IMR-90 (cell line): ENCODE results near the gene ISOC2. TPM values are rescaled to one million over a fixed set of nuclear protein-coding genes. Genes with fewer than 3 reads are reported as not detected.

Experiments used
- ATAC-seq: fragments of 200-7000 bp; cut with Tn5 transposase; 2 replicates; pipeline ENCODE4 v1.9.1; 2020; ENCODE audit warnings: low read depth, mild to moderate bottlenecking, moderate library complexity
- BruUV-seq: library from RNA; stranded (reverse); fragments of 400-500 nt; replicated peaks from 2 replicates; lab custom pipeline; 2021; lab: Mats Ljungman, UMichigan
- CTCF ChIA-PET: fragments of 300-600 bp; formaldehyde crosslinking; extraction: SDS; loops from one replicate; lab custom pipeline; 2021; ENCODE audit warnings: antibody characterized with exemption; lab: Yijun Ruan, JAX
- POLR2A ChIA-PET: fragments of 300-600 bp; sonication (Branson Sonifier 250); formaldehyde crosslinking; loops from one replicate; lab custom pipeline; 2022; ENCODE audit warnings: antibody characterized with exemption; ENCODE audit not compliant: unreplicated experiment; lab: Charles Lee
- DNase-seq: peaks from one replicate; pipeline ENCODE4 v3.0.0; 2013
- H2AFZ ChIP-seq: replicated peaks from 2 replicates; pipeline ENCODE3; 2013; ENCODE audit warnings: low read length, mild to moderate bottlenecking; ENCODE audit not compliant: poor library complexity
- H2AK5ac ChIP-seq: 2 replicates; pipeline ENCODE4 v1.6.1; 2013; ENCODE audit warnings: low read depth, low read length, inconsistent platforms
- H2AK9ac ChIP-seq: replicated peaks from 2 replicates; pipeline ENCODE3; 2013; ENCODE audit warnings: mild to moderate bottlenecking, low read depth, low read length, moderate library complexity; ENCODE audit not compliant: poor library complexity
- H2BK120ac ChIP-seq: 2 replicates; pipeline ENCODE4 v1.6.1; 2013; ENCODE audit warnings: low read depth, low read length, inconsistent platforms
- H2BK15ac ChIP-seq: 3 replicates; pipeline ENCODE4 v1.6.1; 2013; ENCODE audit warnings: low read depth, low read length, inconsistent platforms
- H2BK20ac ChIP-seq: 2 replicates; pipeline ENCODE4 v1.6.1; 2013; ENCODE audit warnings: low read depth, mild to moderate bottlenecking, inconsistent platforms, low read length, moderate library complexity
- H2BK5ac ChIP-seq: 2 replicates; pipeline ENCODE4 v1.6.1; 2013; ENCODE audit warnings: mild to moderate bottlenecking, low read depth, low read length, inconsistent platforms; ENCODE audit not compliant: poor library complexity, severe bottlenecking
- H3K14ac ChIP-seq: replicated peaks from 2 replicates; pipeline ENCODE4 v1.6.1; 2013; ENCODE audit warnings: low read depth, low read length, inconsistent platforms
- H3K18ac ChIP-seq: 2 replicates; pipeline ENCODE4 v1.6.1; 2013; ENCODE audit warnings: low read depth, low read length, control low read depth
- H3K23ac ChIP-seq: 2 replicates; pipeline ENCODE4 v1.6.1; 2013; ENCODE audit warnings: low read depth, low read length, inconsistent platforms
- H3K27ac ChIP-seq: 2 replicates; pipeline ENCODE4 v1.5.1; 2013; ENCODE audit warnings: mild to moderate bottlenecking, control low read depth, low read length; ENCODE audit not compliant: insufficient read depth
- H3K27me3 ChIP-seq: 2 replicates; pipeline ENCODE4 v1.6.1; 2013; ENCODE audit warnings: low read length; ENCODE audit not compliant: control insufficient read depth, insufficient read depth
- H3K36me3 ChIP-seq: 2 replicates; pipeline ENCODE4 v1.6.1; 2013; ENCODE audit warnings: low read length, mixed read lengths; ENCODE audit not compliant: control insufficient read depth, insufficient read depth
- H3K4ac ChIP-seq: 2 replicates; pipeline ENCODE4 v1.6.1; 2013; ENCODE audit warnings: low read depth, low read length, inconsistent platforms
- H3K4me1 ChIP-seq: 2 replicates; pipeline ENCODE4 v1.6.1; 2013; ENCODE audit warnings: low read length, mixed read lengths; ENCODE audit not compliant: control insufficient read depth, insufficient read depth
- H3K4me2 ChIP-seq: 2 replicates; pipeline ENCODE4 v1.6.1; 2013; ENCODE audit warnings: low read depth, mild to moderate bottlenecking, control low read depth, low read length, moderate library complexity
- H3K4me3 ChIP-seq: 2 replicates; pipeline ENCODE4 v1.5.1; 2013; ENCODE audit warnings: low read depth, mild to moderate bottlenecking, control low read depth, low read length, moderate library complexity; ENCODE audit not compliant: insufficient read depth
- H3K56ac ChIP-seq: 2 replicates; pipeline ENCODE4 v1.6.1; 2013; ENCODE audit warnings: low read length, inconsistent platforms; ENCODE audit not compliant: insufficient read depth; ENCODE audit errors: extremely low read depth
- H3K79me1 ChIP-seq, 2 experiments: 2 replicates each; pipeline ENCODE4 v1.6.1; 2013; ENCODE audit warnings: low read length in 2 of 2, inconsistent platforms in 1 of 2, low read depth in 1 of 2
- H3K9ac ChIP-seq: 2 replicates; pipeline ENCODE4 v1.6.1; 2013; ENCODE audit warnings: low read depth, low read length, control low read depth
- H3K9me1 ChIP-seq: 2 replicates; pipeline ENCODE4 v1.6.1; 2013; ENCODE audit warnings: low read length, inconsistent platforms; ENCODE audit not compliant: insufficient read depth
- H3K9me3 ChIP-seq: 2 replicates; pipeline ENCODE4 v1.6.1; 2013; ENCODE audit warnings: low read length; ENCODE audit not compliant: control insufficient read depth, insufficient read depth
- H4K20me1 ChIP-seq: 2 replicates; pipeline ENCODE4 v1.6.1; 2013; ENCODE audit warnings: low read length, inconsistent platforms; ENCODE audit not compliant: insufficient read depth
- H4K5ac ChIP-seq: 2 replicates; pipeline ENCODE4 v1.6.1; 2013; ENCODE audit warnings: mild to moderate bottlenecking, low read depth, low read length, control low read depth
- H4K8ac ChIP-seq, 2 experiments: 2 replicates each; pipeline ENCODE4 v1.6.1; 2013; ENCODE audit warnings: low read depth in 2 of 2, low read length in 2 of 2, control low read depth in 1 of 2, inconsistent platforms in 1 of 2
- H4K91ac ChIP-seq: 2 replicates; pipeline ENCODE4 v1.6.1; 2013; ENCODE audit warnings: low read depth, low read length, inconsistent platforms; ENCODE audit not compliant: insufficient read depth
- CEBPB ChIP-seq: IDR thresholded peaks from 2 replicates; pipeline ENCODE4 v1.6.1; 2012; ENCODE audit warnings: low read depth, low read length, improper control_type of control experiment
- MAFK ChIP-seq: IDR thresholded peaks from 2 replicates; pipeline ENCODE4 v1.6.1; 2012; ENCODE audit warnings: low read depth, low read length, improper control_type of control experiment
- MAZ ChIP-seq: IDR thresholded peaks from 2 replicates; pipeline ENCODE4 v1.6.1; 2012; ENCODE audit warnings: low read depth, mild to moderate bottlenecking, low read length, improper control_type of control experiment, moderate library complexity, borderline replicate concordance
- MXI1 ChIP-seq: IDR thresholded peaks from 2 replicates; pipeline ENCODE4 v1.6.1; 2012; ENCODE audit warnings: low read depth, mild to moderate bottlenecking, low read length, moderate library complexity, borderline replicate concordance
- POLR2A ChIP-seq: IDR thresholded peaks from 2 replicates; pipeline ENCODE4 v1.6.1; 2012; ENCODE audit warnings: mild to moderate bottlenecking, low read depth, low read length
- RAD21 ChIP-seq: IDR thresholded peaks from 2 replicates; pipeline ENCODE4 v1.6.1; 2012; ENCODE audit warnings: low read length, improper control_type of control experiment
- WGBS, 2 experiments: methylation state at CpG; one replicate each; pipeline versions ENCODE4 v1.1.5 to v1.1.7; 2013; ENCODE audit warnings: missing lambda C conversion rate in 2 of 2; ENCODE audit not compliant: insufficient read length in 1 of 2; ENCODE audit errors: extremely low coverage in 2 of 2; 5-methylcytosine and 5-hydroxymethylcytosine counted together
- dilution Hi-C: fragments of 300-500 bp; cut with HindIII; formaldehyde crosslinking; loops from one replicate; pipeline ENCODE4 v1.14.3; 2018; ENCODE audit warnings: low sequenced_read_pairs; ENCODE audit not compliant: unreplicated experiment
- in situ Hi-C: fragments of 300-500 bp; cut with MboI; formaldehyde crosslinking; loops from 3 replicates; pipeline ENCODE4 v1.14.3; 2019; ENCODE audit warnings: low sequenced_read_pairs, inconsistent platforms, mixed read lengths
- intact Hi-C: fragments of 100-400 bp; cut with micrococcal nuclease; formaldehyde crosslinking; loops from 2 replicates; pipeline ENCODE4 v1.10.0; 2022
- polyA plus RNA-seq, 3 experiments: library from polyadenylated mRNA; depleted of rRNA; stranded (reverse); fragments of >200 nt; gene quantifications; 2 replicates each; pipeline ENCODE4 v1.2.3, GENCODE V29; 2012; ENCODE audit warnings: low replicate concordance in 1 of 3
- total RNA-seq: library from RNA; depleted of rRNA; stranded (reverse); fragments of >200 nt; gene quantifications from 2 replicates; pipeline ENCODE4 v1.2.3, GENCODE V29; 2012; rRNA removed
- TF ChIP-seq, protein P1 (sequence below): fragments of 150-350 bp; IDR thresholded peaks from 2 replicates; pipeline ENCODE4 v1.6.1; 2017; ENCODE audit warnings: mild to moderate bottlenecking, antibody characterized with exemption, low read length, low read depth

The ISOC2 gene
- total and polyA plus RNA-seq, 2 of the 4 experiments (the other 2 are of a cell fraction): 56.1 to 82.1 TPM

DNA sequence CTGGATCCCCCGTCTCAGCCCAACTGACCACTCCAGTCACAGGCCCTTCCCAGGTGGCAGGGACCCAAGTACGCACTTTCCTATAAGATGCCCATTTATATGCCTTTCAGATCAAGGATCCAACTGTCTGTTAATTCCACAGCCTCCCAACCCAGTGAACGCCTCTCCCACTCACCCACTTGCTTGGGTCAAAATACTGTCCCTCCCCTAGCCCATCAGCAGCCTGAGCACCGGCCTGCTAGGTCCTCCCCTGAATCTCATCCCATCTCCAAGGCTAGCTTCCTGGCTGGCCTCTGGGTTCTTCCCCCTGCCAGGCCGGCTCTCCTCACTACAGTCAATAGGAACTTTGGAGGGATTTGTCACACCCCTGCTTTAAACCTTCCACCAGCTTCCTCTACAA, 55.8 kb downstream of the ISOC2 start:
- H2BK20ac ChIP-seq: no peak overlapping the region
- intact Hi-C loops: loop anchor here (5.0 kb wide), 1 partner anchor 97 kb away; no protein-coding TSS in a partner anchor
- no peak overlapping the region for H2AK5ac ChIP-seq
- 87% methylated on average over 5 of the region's 5 CpGs; no CpG with 5 or more reads in 1 of the 2 experiments for WGBS, 2 experiments
- no peak overlapping the region for H4K91ac ChIP-seq
- DNase-seq (no peak), ATAC-seq (no peak)
- no peaks in the 10 kb centered on the region for H3K27me3 ChIP-seq
- H3K4ac ChIP-seq: no peak overlapping the region; the same call in 1 of the 2 replicates
- BruUV-seq: no TSS peak
- no peak overlapping the region for H3K18ac ChIP-seq
- no peak overlapping the region for H2AFZ ChIP-seq
- peak overlapping the region; percentile 98 for H3K4me2 ChIP-seq
- no peaks in the 10 kb centered on the region for H3K9me3 ChIP-seq
- H3K56ac ChIP-seq: no peak overlapping the region
- H4K8ac ChIP-seq: no peak overlapping the region
- H3K79me1 ChIP-seq: peaks cover 7 to 50% of the 10 kb centered on the region in 2 experiments
- no peak overlapping the region for H2BK15ac ChIP-seq
- 0 out of 2 replicates have a peak overlapping the region, but pooled peaks have one; percentile 40 for H3K14ac ChIP-seq
- H3K27ac ChIP-seq: no peak overlapping the region
- peaks cover 19% of the 10 kb centered on the region for H3K9me1 ChIP-seq
- H4K5ac ChIP-seq: no peak overlapping the region
- TF ChIP-seq RAD21 (no peak), MAFK (no peak), MAZ (no peak), MXI1 (no peak), POLR2A (0 out of 2 replicates have a peak, but pooled peaks have one; percentile 7), CEBPB (no peak)
- TF ChIP-seq, protein P1, sequence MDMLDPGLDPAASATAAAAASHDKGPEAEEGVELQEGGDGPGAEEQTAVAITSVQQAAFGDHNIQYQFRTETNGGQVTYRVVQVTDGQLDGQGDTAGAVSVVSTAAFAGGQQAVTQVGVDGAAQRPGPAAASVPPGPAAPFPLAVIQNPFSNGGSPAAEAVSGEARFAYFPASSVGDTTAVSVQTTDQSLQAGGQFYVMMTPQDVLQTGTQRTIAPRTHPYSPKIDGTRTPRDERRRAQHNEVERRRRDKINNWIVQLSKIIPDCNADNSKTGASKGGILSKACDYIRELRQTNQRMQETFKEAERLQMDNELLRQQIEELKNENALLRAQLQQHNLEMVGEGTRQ: no peak
- peak overlapping the region; percentile 96; the same call in 1 of the 2 replicates for H3K23ac ChIP-seq
- H2AK9ac ChIP-seq: no peak overlapping the region
- ChIA-PET POLR2A (interaction anchor here (1.0 kb wide), 1 partner anchor 104 kb away, joined by 4 read pairs; no protein-coding TSS in a partner anchor), CTCF (no interaction called here)
- H3K9ac ChIP-seq: peak overlapping the region; percentile 76
- peaks cover 55% of the 10 kb centered on the region for H4K20me1 ChIP-seq
- peaks cover 39% of the 10 kb centered on the region for H3K36me3 ChIP-seq
- dilution Hi-C loops: no loop called here
- H2BK5ac ChIP-seq: no peak overlapping the region
- H3K4me1 ChIP-seq: peaks cover 17% of the 10 kb centered on the region
- peak overlapping the region; percentile 64; the same call in 1 of the 2 replicates for H3K4me3 ChIP-seq
- in situ Hi-C loops: no loop called here
- H2BK120ac ChIP-seq: no peak overlapping the region

Other genes starting within 250 kb of the ISOC2 start
- 0.18 and 0.28 TPM in 2 replicates for gene TMEM86B, start 232.9 kb downstream of the ISOC2 start, total RNA-seq
- 2.4 TPM in 2 replicates for gene TMEM86B, start 232.9 kb downstream of the ISOC2 start, polyA plus RNA-seq (2012; rRNA removed)
- 19.9 and 20.0 TPM in 2 replicates for gene PPP6R1, start 202.6 kb downstream of the ISOC2 start, total RNA-seq
- gene PPP6R1, start 202.6 kb downstream of the ISOC2 start, polyA plus RNA-seq (2012; rRNA removed): 50.1 and 50.2 TPM in 2 replicates
- 19.7 and 21.0 TPM in 2 replicates for gene HSPBP1, start 181.5 kb downstream of the ISOC2 start, total RNA-seq
- gene HSPBP1, start 181.5 kb downstream of the ISOC2 start, polyA plus RNA-seq (2012; rRNA removed): 43.2 and 52.5 TPM in 2 replicates
- gene BRSK1, start 177.6 kb downstream of the ISOC2 start, total RNA-seq: 1.9 and 2.5 TPM in 2 replicates
- 22.3 and 31.1 TPM in 2 replicates for gene BRSK1, start 177.6 kb downstream of the ISOC2 start, polyA plus RNA-seq (2012; rRNA removed)
- gene TMEM150B, start 136.3 kb downstream of the ISOC2 start, total RNA-seq: not detected in 2 replicates
- gene TMEM150B, start 136.3 kb downstream of the ISOC2 start, polyA plus RNA-seq (2012; rRNA removed): not detected in 2 replicates
- 1.8 and 1.9 TPM in 2 replicates for gene KMT5C, start 121.8 kb downstream of the ISOC2 start, total RNA-seq
- gene KMT5C, start 121.8 kb downstream of the ISOC2 start, polyA plus RNA-seq (2012; rRNA removed): 5.9 and 6.9 TPM in 2 replicates
- not detected in 2 replicates for gene COX6B2, start 106.9 kb downstream of the ISOC2 start, total RNA-seq
- gene COX6B2, start 106.9 kb downstream of the ISOC2 start, polyA plus RNA-seq (2012; rRNA removed): 0.19 and 0.39 TPM in 2 replicates
- not detected in 2 replicates for gene GARIN5B, start 98.4 kb downstream of the ISOC2 start, total RNA-seq
- not detected in 2 replicates for gene GARIN5B, start 98.4 kb downstream of the ISOC2 start, polyA plus RNA-seq (2012; rRNA removed)
- 14.3 and 15.6 TPM in 2 replicates for gene IL11, start 91.2 kb downstream of the ISOC2 start, total RNA-seq
- 33.6 and 38.9 TPM in 2 replicates for gene IL11, start 91.2 kb downstream of the ISOC2 start, polyA plus RNA-seq (2012; rRNA removed)
- not detected in 2 replicates for gene TMEM190, start 84.8 kb downstream of the ISOC2 start, total RNA-seq
- 1.4 and 1.6 TPM in 2 replicates for gene TMEM190, start 84.8 kb downstream of the ISOC2 start, polyA plus RNA-seq (2012; rRNA removed)
- gene TMEM238, start 77.3 kb downstream of the ISOC2 start, total RNA-seq: not detected in 2 replicates
- not detected in 2 replicates for gene TMEM238, start 77.3 kb downstream of the ISOC2 start, polyA plus RNA-seq (2012; rRNA removed)
- gene RPL28, start 75.7 kb downstream of the ISOC2 start, total RNA-seq: 386 and 998 TPM in 2 replicates
- gene RPL28, start 75.7 kb downstream of the ISOC2 start, polyA plus RNA-seq (2012; rRNA removed): 1,428 and 1,693 TPM in 2 replicates
- gene UBE2S, start 53.9 kb downstream of the ISOC2 start, total RNA-seq: 69.5 and 74.4 TPM in 2 replicates
- gene UBE2S, start 53.9 kb downstream of the ISOC2 start, polyA plus RNA-seq (2012; rRNA removed): 104 and 177 TPM in 2 replicates
- not detected in 2 replicates for gene SHISA7, start 18.3 kb downstream of the ISOC2 start, total RNA-seq
- 0.03 TPM in 1 of 2 replicates, not detected in the other for gene SHISA7, start 18.3 kb downstream of the ISOC2 start, polyA plus RNA-seq (2012; rRNA removed)
- gene C19orf85, start 3.1 kb upstream of the ISOC2 start, total RNA-seq: not detected in 2 replicates
- gene C19orf85, start 3.1 kb upstream of the ISOC2 start, polyA plus RNA-seq (2012; rRNA removed): not detected in 2 replicates
- 0.18 and 0.28 TPM in 2 replicates for gene ZNF628, start 15.0 kb upstream of the ISOC2 start, total RNA-seq
- 1.9 and 2.6 TPM in 2 replicates for gene ZNF628, start 15.0 kb upstream of the ISOC2 start, polyA plus RNA-seq (2012; rRNA removed)
- 4.3 and 7.2 TPM in 2 replicates for gene NAT14, start 23.5 kb upstream of the ISOC2 start, total RNA-seq
- 40.9 and 41.2 TPM in 2 replicates for gene NAT14, start 23.5 kb upstream of the ISOC2 start, polyA plus RNA-seq (2012; rRNA removed)
- gene SSC5D, start 26.8 kb upstream of the ISOC2 start, total RNA-seq: 1.4 and 1.7 TPM in 2 replicates
- 14.1 and 19.1 TPM in 2 replicates for gene SSC5D, start 26.8 kb upstream of the ISOC2 start, polyA plus RNA-seq (2012; rRNA removed)
- gene SBK2, start 75.5 kb upstream of the ISOC2 start, total RNA-seq: not detected in 2 replicates
- 0.30 and 0.48 TPM in 2 replicates for gene SBK2, start 75.5 kb upstream of the ISOC2 start, polyA plus RNA-seq (2012; rRNA removed)
- gene SBK3, start 83.9 kb upstream of the ISOC2 start, total RNA-seq: 0.18 TPM in 1 of 2 replicates, not detected in the other
- gene SBK3, start 83.9 kb upstream of the ISOC2 start, polyA plus RNA-seq (2012; rRNA removed): 0.05 and 0.16 TPM in 2 replicates
- 0.54 and 0.83 TPM in 2 replicates for gene ZNF579, start 119.2 kb upstream of the ISOC2 start, total RNA-seq
- 9.0 and 10.7 TPM in 2 replicates for gene ZNF579, start 119.2 kb upstream of the ISOC2 start, polyA plus RNA-seq (2012; rRNA removed)
- 0.83 and 1.3 TPM in 2 replicates for gene FIZ1, start 137.9 kb upstream of the ISOC2 start, total RNA-seq
- 5.5 and 5.9 TPM in 2 replicates for gene FIZ1, start 137.9 kb upstream of the ISOC2 start, polyA plus RNA-seq (2012; rRNA removed)
- 2.3 and 2.8 TPM in 2 replicates for gene ZNF524, start 138.6 kb upstream of the ISOC2 start, total RNA-seq
- 6.6 and 8.0 TPM in 2 replicates for gene ZNF524, start 138.6 kb upstream of the ISOC2 start, polyA plus RNA-seq (2012; rRNA removed)
- gene ZNF865, start 144.0 kb upstream of the ISOC2 start, total RNA-seq: under 0.01 TPM in 2 replicates
- 4.6 and 6.3 TPM in 2 replicates for gene ZNF865, start 144.0 kb upstream of the ISOC2 start, polyA plus RNA-seq (2012; rRNA removed)
- gene ZNF784, start 162.9 kb upstream of the ISOC2 start, total RNA-seq: 2.5 TPM in 2 replicates
- gene ZNF784, start 162.9 kb upstream of the ISOC2 start, polyA plus RNA-seq (2012; rRNA removed): 3.7 and 4.1 TPM in 2 replicates
- 1.4 and 1.7 TPM in 2 replicates for gene ZNF580, start 179.4 kb upstream of the ISOC2 start, total RNA-seq
- gene ZNF580, start 179.4 kb upstream of the ISOC2 start, polyA plus RNA-seq (2012; rRNA removed): 36.9 and 44.4 TPM in 2 replicates
- gene ZNF581, start 182.0 kb upstream of the ISOC2 start, total RNA-seq: 9.7 and 10.0 TPM in 2 replicates
- 21.9 and 24.5 TPM in 2 replicates for gene ZNF581, start 182.0 kb upstream of the ISOC2 start, polyA plus RNA-seq (2012; rRNA removed)
- gene CCDC106, start 186.6 kb upstream of the ISOC2 start, total RNA-seq: 2.2 and 2.3 TPM in 2 replicates
- gene CCDC106, start 186.6 kb upstream of the ISOC2 start, polyA plus RNA-seq (2012; rRNA removed): 13.6 and 15.0 TPM in 2 replicates
- 96.1 and 120 TPM in 2 replicates for gene U2AF2, start 193.4 kb upstream of the ISOC2 start, total RNA-seq
- 260 and 303 TPM in 2 replicates for gene U2AF2, start 193.4 kb upstream of the ISOC2 start, polyA plus RNA-seq (2012; rRNA removed)
- gene EPN1, start 213.6 kb upstream of the ISOC2 start, total RNA-seq: 19.0 and 21.9 TPM in 2 replicates
- 122 and 127 TPM in 2 replicates for gene EPN1, start 213.6 kb upstream of the ISOC2 start, polyA plus RNA-seq (2012; rRNA removed)